Skeletal muscle satellite cell (primary cell): ENCODE measurements around the gene SYNPR. TPM values are rescaled to one million over a fixed set of nuclear protein-coding genes. Genes with fewer than 3 reads are reported as not detected.
A peak's percentile ranks its signal among the peaks of the same experiment; 100 is the strongest.

Experiments
- H3K27me3 ChIP-seq: 2 replicates; pipeline ENCODE4 v1.7.0; 2013; ENCODE audit warnings: low read length; ENCODE audit not compliant: control insufficient read depth, insufficient read depth
- H3K36me3 ChIP-seq: 2 replicates; pipeline ENCODE4 v1.7.0; 2013; ENCODE audit warnings: mild to moderate bottlenecking, control low read depth, low read length; ENCODE audit not compliant: insufficient read depth
- H3K4me1 ChIP-seq: 2 replicates; pipeline ENCODE4 v1.7.0; 2013; ENCODE audit warnings: low read length; ENCODE audit not compliant: control insufficient read depth, insufficient read depth
- H3K4me2 ChIP-seq: 2 replicates; pipeline ENCODE4 v1.7.0; 2013; ENCODE audit warnings: mild to moderate bottlenecking, low read length
- H3K4me3 ChIP-seq: 2 replicates; pipeline ENCODE4 v1.7.0; 2013; ENCODE audit warnings: low read length
- H3K9ac ChIP-seq: 2 replicates; pipeline ENCODE4 v1.7.0; 2013; ENCODE audit warnings: mild to moderate bottlenecking, low read depth, low read length, moderate library complexity
- H3K9me3 ChIP-seq: replicated peaks from 2 replicates; pipeline ENCODE4 v1.7.0; 2013; ENCODE audit warnings: mild to moderate bottlenecking, control low read depth, low read length
- total RNA-seq: library from RNA; depleted of rRNA; stranded (reverse); fragments of >200 nt; gene quantifications from 2 replicates; pipeline ENCODE4 v1.2.3, GENCODE V29; 2012; rRNA removed

Gene SYNPR
- not detected in 2 replicates for total RNA-seq

DNA sequence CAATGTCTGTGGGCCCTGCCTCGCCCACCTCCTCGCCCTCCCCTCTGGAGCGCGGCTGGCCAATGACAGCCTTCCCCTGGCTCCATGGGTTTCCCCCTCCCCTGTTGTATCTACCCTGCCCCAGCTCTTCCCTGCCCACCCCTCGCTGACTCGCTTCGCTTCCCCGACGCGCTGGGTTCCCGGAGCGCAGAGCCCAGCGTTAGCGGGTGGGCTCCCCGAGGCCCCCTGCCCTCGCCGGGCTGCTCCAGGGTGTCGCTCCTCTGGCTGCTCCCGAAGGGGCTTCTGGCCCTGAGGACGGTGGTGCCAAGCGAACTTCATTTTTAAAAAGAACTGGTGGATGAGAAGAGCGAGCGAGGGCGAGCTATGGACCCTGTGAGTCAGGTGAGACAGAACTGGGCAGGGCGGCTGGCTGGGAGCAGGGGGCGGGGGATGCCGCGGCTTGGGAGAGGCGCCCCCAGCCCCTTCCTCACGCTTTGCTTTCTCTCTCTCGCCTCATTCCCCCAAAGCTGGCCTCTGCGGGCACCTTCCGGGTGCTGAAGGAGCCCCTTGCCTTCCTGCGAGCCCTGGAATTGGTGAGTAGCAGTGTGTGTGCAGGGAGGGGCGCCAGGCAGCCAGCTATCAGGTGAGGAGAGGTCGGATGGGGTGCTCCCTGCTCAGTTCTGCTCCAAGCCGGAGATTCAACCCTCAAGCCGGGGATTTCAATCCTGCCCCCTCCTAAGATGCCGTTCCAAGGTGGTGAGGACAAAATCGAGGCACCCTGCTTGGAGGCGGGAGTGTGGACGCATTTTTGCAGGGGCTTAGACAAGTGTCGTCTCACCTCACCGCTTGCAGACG is at the start of gene SYNPR:
TSS of gene SYNPR (plus strand) at position 138 of the 834 bp plus-strand sequence.
- H3K9me3 ChIP-seq = no peaks in the 10 kb centered on the region
- no peaks in the 10 kb centered on the region for H3K4me1 ChIP-seq
- H3K36me3 ChIP-seq = no peaks in the 10 kb centered on the region
- H3K4me2 ChIP-seq = no peak within 1 kb of the TSS
- H3K27me3 ChIP-seq = peaks cover 45% of the 10 kb centered on the region
- H3K9ac ChIP-seq = no peak within 1 kb of the TSS
- H3K4me3 ChIP-seq = no peak within 1 kb of the TSS

DNA sequence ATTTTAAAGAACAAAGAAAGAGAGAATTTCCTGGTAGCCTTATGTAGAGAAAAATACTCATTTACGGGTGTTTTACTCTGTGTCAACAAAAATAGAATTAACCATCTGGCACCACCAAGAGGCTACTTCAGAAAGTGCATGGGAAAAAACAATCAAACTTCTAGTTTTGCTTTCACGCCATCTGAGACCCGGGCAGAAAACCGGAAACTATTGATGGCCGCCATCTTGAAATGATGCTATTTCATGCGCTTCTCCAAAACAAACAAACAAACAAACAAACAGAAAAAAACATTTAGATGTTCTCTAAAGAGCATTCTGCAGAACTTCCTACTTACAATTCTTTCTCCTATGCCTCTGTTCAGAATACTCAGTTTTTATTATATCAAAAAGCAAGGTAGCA is 49.4 kb upstream of the SYNPR start:
- no peak overlapping the region for H3K9ac ChIP-seq
- peak overlapping the region; percentile 60 for H3K4me2 ChIP-seq
- no peaks in the 10 kb centered on the region for H3K4me1 ChIP-seq
- no peak overlapping the region for H3K4me3 ChIP-seq
- H3K27me3 ChIP-seq = peaks cover 5% of the 10 kb centered on the region
- H3K9me3 ChIP-seq = no peaks in the 10 kb centered on the region
- H3K36me3 ChIP-seq = no peaks in the 10 kb centered on the region

DNA sequence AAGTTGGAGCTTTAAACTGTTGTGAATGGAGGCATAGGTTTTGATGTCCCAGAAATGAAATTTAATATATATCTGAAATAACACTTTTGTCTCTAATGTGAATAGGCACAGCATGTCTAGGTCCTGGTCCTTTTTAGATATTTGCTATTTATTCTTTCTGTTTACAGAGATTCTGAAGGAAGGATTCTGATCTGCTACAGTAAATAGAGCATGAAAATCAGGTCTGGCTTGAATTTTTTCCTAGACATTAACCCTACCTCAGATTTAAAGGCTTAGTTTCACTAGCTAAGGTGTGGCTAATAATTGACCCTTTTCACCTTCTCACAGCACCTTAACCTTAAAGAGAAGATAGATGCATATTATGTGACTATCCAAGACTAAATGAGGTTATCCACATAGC is 48.0 kb upstream of the SYNPR start:
- Histone ChIP-seq H3K4me2 (no peak overlapping the region), H3K4me3 (no peak overlapping the region), H3K27me3 (peaks cover 4% of the 10 kb centered on the region), H3K9ac (no peak overlapping the region), H3K4me1 (no peaks in the 10 kb centered on the region), H3K9me3 (no peaks in the 10 kb centered on the region), H3K36me3 (no peaks in the 10 kb centered on the region)

DNA sequence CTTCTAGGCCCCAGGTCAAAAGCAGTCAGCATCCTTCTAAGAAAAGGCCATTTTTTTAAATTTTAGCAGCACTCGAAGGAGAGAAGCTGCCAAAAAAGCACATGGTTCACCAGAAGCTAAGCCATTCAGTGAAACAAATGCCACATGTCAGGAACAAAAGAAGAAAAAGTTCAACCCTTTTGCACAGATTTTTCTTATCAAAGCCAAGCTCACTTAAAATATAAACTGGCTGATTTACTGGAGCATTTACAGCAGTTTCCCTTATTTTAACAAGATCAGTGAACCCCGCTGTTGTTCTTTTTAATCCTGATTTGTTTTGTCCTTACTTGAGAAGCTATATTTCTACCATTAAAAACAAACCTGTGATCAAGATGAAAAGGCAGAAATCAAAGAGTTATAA is 46.5 kb upstream of the SYNPR start:
- no peaks in the 10 kb centered on the region for H3K27me3 ChIP-seq
- no peaks in the 10 kb centered on the region for H3K9me3 ChIP-seq
- no peaks in the 10 kb centered on the region for H3K4me1 ChIP-seq
- H3K36me3 ChIP-seq = no peaks in the 10 kb centered on the region
- no peak overlapping the region for H3K4me3 ChIP-seq
- no peak overlapping the region for H3K4me2 ChIP-seq
- H3K9ac ChIP-seq = no peak overlapping the region

DNA sequence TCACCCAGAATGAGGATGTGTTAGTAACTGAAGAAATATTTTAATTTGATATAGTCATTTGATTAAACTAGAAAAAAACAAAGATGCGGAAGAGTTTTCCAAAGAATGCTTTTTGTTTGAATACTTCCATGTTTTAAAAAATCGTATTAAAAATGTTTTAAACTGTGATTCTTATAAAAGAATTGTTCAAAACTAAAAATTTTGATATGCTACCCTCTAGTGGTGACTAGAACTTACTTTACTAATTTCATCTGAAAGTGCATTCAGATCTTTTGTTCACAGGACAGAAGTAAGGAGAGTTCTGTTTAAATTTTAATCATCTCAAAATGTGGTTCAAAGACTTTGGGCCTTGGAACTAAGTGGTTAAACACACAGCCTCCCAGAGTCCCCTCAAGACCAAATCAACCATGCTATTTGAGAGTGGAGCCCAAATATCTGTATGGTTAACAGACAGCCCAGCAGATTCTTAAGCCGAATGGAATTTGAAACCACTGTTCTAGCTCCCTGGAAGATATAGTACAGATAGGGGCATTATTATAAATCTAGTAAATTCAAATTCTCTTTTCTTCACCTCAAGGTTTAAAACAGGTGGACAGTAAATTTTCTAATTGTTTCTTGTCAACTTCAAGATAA is 45.2 kb upstream of the SYNPR start:
- no peaks in the 10 kb centered on the region for H3K36me3 ChIP-seq
- H3K9me3 ChIP-seq = no peaks in the 10 kb centered on the region
- no peak overlapping the region for H3K9ac ChIP-seq
- H3K4me2 ChIP-seq = no peak overlapping the region
- peaks cover 3% of the 10 kb centered on the region for H3K27me3 ChIP-seq
- no peaks in the 10 kb centered on the region for H3K4me1 ChIP-seq
- H3K4me3 ChIP-seq = no peak overlapping the region

DNA sequence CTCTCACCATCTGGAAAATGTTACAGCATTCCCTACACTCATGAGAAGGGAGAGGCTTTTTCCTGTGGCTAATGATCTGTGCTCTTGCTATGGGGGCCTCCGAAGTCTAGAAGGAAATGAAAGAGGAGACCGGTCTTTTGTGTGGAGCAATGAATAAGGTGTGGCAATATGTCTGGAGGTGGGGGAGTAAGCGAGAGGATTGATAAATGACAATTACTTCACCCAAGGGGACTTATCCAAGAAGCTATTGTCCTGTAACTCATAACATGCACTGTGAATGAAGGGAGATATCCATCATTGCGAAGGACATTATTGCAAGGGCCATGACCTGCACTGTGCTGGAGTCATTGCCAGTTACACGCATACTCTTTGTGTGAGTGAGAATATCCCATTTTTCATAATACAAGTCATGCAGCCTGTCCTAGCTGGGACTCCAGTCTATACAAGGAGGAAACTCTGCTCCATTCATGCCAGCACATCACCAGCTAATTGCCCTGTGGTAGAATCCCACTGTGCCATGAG is 37.7 kb upstream of the SYNPR start:
- no peaks in the 10 kb centered on the region for H3K4me1 ChIP-seq
- H3K4me2 ChIP-seq = no peak overlapping the region
- no peaks in the 10 kb centered on the region for H3K9me3 ChIP-seq
- peaks cover 18% of the 10 kb centered on the region for H3K27me3 ChIP-seq
- H3K9ac ChIP-seq = no peak overlapping the region
- H3K4me3 ChIP-seq = no peak overlapping the region
- no peaks in the 10 kb centered on the region for H3K36me3 ChIP-seq

DNA sequence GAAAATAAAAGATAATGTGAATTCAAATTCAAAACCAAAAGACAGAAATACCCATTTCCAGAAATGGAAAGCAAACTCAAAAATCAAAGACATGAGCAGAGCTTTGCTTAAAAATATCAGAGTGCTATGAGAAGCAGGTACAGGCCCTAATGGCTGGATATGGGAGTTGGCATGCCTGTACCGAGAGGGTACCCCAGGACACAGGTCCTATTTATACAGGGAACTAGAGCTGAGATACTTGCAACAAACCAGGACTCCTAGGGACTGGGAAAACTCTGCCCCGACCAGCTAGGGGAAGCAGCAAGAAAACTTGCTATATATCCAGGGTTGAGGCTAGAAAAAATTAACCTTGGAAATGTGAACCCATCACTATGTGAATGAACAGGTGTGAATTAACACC is 36.0 kb upstream of the SYNPR start:
- Histone ChIP-seq H3K4me1 (no peaks in the 10 kb centered on the region), H3K27me3 (peaks cover 22% of the 10 kb centered on the region), H3K9me3 (no peaks in the 10 kb centered on the region), H3K4me3 (no peak overlapping the region), H3K36me3 (no peaks in the 10 kb centered on the region), H3K9ac (no peak overlapping the region), H3K4me2 (no peak overlapping the region)

DNA sequence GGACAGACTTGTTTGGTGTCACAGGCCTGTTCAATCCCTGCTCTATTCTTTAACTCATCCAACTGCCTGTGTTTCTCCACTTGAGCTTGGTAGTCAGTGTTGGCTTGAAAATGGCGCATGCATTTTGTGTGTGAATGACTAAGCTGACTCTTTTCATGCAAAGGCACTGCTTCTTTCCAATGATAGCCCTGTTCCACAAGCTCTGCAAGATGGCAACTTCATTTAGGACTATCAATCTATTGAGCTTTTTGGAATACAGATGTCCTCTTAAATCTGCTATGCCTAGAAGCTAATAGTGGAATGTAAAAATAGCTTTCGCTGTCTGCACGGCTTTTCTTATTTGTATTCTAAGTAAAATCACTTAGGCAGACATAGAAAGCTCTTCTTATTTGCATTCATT is 33.6 kb upstream of the SYNPR start:
- Histone ChIP-seq H3K9me3 (no peaks in the 10 kb centered on the region), H3K36me3 (no peaks in the 10 kb centered on the region), H3K4me1 (no peaks in the 10 kb centered on the region), H3K9ac (no peak overlapping the region), H3K4me2 (no peak overlapping the region), H3K27me3 (peaks cover 40% of the 10 kb centered on the region), H3K4me3 (no peak overlapping the region)

DNA sequence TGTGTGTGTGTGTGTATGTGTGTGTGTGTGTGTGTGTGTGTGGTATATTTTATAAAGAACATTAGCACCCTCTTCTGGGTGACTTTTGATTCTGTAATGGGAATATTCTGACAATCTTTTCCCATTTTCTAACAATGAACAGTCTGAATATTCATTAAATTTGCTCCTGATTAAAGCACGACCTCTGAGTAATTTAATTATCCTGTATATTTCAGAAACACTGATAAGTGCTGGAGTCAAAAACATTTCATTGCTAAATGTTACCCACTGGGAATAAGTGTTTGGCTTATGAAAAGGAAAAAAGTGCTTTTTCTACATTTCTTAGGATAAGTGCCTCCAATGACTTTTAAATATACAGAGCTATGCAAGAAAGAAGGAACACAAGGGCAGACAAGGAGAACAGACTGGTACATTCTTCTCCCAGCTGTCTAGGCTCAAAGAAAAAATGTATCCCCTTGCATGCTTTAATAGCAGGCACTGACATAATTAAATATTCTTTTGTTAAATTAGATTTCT is 32.3 kb upstream of the SYNPR start:
- Histone ChIP-seq H3K27me3 (peaks cover 44% of the 10 kb centered on the region), H3K4me2 (no peak overlapping the region), H3K36me3 (no peaks in the 10 kb centered on the region), H3K9ac (no peak overlapping the region), H3K4me1 (no peaks in the 10 kb centered on the region), H3K4me3 (no peak overlapping the region), H3K9me3 (no peaks in the 10 kb centered on the region)

DNA sequence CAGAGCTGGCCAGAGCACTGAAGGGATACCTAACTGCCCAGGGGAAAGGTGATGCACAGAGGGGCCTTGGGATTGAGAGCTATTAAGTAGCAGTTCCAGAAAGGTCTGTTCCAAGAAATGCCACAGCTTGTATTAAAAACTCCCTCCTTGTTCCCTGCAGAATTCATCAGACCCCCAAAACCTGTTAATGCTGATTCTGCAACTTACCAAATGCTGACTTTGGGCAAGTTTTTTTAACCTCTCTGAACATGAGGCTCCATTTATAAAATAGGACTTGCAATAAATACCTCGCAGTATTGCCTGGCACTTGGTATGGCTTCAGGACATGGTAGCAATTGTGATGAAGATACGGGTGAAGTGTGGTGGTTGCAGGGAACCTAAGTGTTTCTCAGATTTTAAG is 30.1 kb upstream of the SYNPR start:
- H3K4me3 ChIP-seq = no peak overlapping the region
- H3K9me3 ChIP-seq = no peaks in the 10 kb centered on the region
- no peak overlapping the region for H3K9ac ChIP-seq

DNA sequence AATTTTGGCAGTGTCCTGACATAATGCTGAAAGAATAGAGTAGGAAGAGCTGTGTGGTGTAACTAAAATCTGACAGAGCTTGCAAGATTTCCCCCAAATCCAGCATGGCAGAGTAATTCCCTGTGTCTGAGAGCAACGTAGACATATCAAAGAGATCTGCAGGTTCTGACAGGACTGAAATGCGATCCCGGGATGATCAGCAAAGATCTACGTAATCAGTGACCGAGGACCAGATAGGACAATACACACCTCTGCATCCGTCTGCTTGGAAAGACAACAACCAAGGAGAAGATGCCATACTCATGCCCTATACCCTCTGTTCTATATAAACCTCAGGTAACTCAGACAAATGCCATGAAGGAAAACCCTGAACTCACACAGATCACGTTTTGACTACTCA is 26.6 kb upstream of the SYNPR start:
- no peaks in the 10 kb centered on the region for H3K36me3 ChIP-seq
- no peak overlapping the region for H3K4me3 ChIP-seq
- no peaks in the 10 kb centered on the region for H3K4me1 ChIP-seq
- H3K9me3 ChIP-seq = no peaks in the 10 kb centered on the region
- peaks cover 43% of the 10 kb centered on the region for H3K27me3 ChIP-seq
- no peak overlapping the region for H3K9ac ChIP-seq
- no peak overlapping the region for H3K4me2 ChIP-seq

More for the DNA sequence above, 30.1 kb upstream of the SYNPR start:
- Histone ChIP-seq H3K4me2 (no peak overlapping the region), H3K36me3 (no peaks in the 10 kb centered on the region), H3K27me3 (peaks cover 49% of the 10 kb centered on the region), H3K4me1 (no peaks in the 10 kb centered on the region)
